HG02885 (cell line): ENCODE data around the gene OR10H5.
"Not testable (repeated sequence)": the region's sequence is repeated elsewhere in the genome, so short reads cannot be mapped to it uniquely, and the experiment has no call there.

Source experiments
- ATAC-seq: cut with Tn5 transposase; IDR thresholded peaks from one replicate; pipeline ENCODE4 v1.9.1; 2021; ENCODE audit warnings: mild to moderate bottlenecking; ENCODE audit not compliant: unreplicated experiment, poor library complexity

Gene OR10H5

DNA sequence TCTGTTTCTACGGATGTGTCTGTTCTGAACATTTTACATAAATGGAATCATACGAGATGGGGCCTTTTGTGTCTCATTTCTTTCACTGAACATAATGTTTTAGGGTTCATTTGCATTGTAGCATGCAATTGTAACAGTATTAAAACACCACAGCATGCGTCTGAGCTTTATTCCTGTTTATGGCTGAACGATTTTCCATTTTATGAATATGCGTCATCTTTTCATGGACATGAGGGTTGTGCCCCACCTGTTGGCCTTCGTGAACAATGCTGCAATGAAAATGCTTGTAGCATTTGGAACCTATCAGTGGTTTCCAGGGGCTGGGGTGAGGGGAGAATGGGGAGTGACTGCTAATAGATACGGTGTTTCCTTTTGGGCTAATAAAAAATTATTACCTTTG, 22.9 kb downstream of the OR10H5 start:
- no peak for ATAC-seq

DNA sequence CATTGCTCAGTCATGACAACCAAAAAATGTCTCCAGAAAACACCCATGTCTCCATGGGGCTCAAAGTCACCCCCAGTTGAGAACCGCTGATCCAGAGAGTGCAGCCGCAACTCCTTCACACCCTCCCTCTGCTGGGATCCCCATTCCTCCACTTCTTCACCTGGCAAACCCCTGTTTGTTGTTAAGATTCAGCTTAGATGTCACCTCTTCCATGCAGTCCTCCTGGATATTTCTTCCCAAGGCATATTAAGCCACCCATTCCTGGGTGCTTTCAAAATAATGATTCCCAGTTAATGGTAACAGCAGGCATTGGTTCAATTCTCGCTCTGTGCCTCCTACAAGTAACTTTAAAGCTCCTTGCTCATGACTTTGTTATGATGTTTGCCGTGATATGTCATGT, 24.0 kb downstream of the OR10H5 start:
- no peak for ATAC-seq

DNA sequence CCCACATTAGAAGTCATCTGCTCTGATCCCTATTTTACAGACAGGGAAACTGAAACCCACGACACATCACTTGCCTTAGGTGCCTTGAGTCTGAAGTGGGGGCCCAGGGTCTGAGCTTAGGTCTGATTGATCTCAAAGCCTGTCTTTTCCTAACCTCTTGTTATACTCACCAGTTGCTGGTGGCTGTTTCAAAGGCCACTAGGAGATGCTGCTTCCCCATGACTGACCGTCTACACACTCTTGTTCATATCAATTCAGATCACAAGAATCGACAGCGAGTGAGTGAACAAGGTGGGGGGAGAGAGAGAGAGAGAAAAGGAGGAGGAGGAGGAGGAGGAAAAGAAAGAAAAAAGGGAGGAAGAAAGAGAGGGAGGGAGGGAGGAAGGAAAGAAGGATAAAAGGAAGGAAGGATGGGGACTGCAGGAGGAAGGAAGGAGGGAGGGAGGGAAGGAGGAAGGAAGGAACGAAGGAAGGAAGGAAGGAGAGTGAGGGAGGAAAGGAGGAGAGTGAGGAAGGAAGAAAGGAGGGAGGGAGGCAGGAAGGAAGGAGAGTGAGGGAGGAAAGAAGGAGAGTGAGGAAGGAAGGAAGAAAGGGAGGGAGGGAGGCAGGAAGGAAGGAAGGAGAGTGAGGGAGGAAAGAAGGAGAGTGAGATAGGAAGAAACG, 24.7 kb downstream of the OR10H5 start:
- no peak for ATAC-seq

DNA sequence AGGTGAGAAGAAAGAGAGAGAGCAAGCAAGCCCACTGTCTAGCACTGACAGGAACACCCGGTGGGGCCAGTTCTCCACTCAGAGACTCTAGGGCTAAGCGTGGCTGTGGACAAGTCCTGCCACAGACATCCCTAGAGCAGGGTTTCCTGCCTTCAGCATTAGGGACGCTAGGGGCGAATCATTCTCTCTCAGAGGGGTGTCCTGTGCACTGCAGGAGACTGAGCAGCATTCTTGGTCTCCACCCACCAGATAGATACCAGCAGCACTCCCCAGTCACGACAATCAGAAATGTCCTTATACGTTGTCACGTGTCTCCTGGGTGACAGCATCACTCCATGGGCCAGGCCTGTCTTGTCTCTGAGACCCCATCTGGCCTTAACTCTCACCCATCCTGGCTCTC, 26.5 kb downstream of the OR10H5 start:
- no peak for ATAC-seq

DNA sequence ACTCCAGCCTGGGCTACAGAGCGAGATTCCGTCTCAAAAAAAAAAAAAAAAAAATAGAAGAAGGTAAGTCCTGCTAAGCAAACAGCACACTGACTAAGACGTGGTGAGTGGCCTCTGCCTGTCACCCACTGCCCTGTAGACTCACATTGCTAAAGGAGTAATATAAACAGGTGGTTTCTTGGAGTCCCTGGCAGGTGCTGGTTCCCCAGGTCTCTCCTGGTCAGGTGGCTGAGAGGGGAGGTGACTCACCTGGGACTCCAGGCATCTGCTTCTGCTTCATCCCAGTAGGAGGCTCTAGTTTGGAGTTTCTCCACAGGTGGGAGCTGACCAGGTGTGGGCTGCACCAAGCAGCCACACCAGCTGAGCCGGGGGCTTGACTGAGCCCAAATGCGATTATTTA, 27.8 kb downstream of the OR10H5 start, which contains the start of gene OR10H1:
Gene OR10H1, minus strand, starts transcription at position 359 of the 400 bp plus-strand sequence. CDS start 7,627 bp downstream, outside the sequence.
- no peak for ATAC-seq

DNA sequence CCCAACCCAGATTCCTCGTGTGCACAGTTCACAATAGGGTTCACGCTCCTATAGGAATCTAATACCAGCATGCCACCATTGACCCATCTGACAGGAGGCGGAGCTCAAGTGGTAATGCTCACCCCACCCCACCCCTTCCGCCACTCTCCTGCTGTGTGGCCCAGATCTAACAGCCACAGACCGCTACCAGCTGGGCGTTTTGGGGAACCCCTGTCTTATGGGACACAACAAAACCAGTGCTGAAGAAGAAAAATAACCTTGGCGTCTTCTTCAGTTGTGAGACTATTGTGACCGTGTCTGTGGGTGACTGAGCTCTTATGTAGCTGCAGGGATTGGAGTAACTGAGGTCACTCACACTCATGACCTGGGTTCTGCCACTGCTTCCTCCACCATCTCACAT, 33.2 kb downstream of the OR10H5 start:
- ATAC-seq = no peak

DNA sequence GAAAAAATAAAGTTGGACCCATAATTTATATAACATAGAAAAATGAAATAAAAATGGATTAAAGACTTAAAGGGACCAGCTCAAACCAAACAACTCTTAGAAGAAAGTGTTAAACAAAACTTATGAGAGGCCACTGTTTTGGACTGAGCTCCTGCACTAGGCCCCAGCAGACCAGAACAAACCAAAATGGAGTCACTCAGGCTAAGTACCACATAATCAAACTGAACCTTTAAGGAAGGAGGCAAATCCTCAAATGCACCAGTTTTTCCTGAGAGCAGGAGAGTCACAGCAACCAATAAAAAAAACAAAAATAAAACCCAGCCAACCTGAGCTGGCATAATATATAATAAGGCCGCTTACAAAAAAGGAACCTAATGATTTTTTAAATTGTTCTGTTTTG, 38.3 kb downstream of the OR10H5 start:
- ATAC-seq = no peak

DNA sequence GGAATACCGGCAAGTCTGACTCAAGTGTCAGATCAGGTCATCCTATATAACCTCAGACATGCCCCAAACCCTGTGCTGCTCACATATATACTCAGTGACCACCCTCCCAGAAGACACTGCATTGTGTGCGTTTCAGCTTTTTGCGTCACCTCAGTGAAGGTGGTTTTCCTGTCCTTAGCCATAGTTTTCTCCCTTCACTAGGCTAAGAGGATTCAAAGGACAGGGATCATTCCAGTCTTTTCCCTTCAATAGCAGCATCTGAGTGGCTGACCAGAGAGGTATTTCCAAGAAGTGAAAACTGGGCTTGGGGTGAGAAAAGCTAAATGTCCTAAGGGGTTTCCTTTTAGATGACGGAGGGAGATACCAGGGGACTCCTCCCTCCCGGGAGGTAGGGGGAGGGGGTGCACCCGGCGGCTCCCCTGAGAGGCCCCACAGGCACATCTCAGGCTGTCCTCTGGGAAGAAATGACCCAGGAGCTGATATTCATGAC, 40.7 kb downstream of the OR10H5 start:
- no peak for ATAC-seq

DNA sequence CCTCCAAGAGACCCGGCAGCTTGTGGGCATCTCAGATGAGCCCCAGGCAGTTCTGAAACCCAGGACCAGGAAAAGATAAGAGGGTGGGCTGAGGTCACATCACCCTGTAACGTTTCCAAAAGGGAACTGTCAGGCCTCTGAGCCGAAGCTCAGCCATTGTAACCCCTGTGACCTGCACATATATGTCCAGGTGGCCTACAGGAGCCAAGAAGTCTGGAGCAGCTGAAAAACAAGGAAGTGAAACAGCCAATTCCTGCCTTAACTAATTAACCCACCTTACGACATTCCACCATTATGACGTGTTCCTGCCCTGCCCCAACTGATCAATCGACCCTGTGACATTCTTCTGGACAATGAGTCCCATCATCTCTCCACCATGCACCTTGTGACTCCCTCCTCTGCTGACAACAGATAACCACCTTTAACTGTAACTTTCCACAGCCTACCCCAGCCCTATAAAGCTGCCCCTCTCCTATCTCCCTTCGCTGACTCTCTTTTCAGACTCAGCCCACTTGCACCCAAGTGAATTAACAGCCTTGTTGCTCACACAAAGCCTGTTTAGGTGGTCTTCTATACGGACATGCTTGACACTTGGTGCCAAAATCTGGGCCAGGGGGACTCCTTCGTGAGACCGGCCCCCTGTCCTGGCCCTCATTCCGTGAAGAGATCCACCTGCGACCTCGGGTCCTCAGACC, 41.3 kb downstream of the OR10H5 start:
- not testable (repeated sequence) for ATAC-seq

DNA sequence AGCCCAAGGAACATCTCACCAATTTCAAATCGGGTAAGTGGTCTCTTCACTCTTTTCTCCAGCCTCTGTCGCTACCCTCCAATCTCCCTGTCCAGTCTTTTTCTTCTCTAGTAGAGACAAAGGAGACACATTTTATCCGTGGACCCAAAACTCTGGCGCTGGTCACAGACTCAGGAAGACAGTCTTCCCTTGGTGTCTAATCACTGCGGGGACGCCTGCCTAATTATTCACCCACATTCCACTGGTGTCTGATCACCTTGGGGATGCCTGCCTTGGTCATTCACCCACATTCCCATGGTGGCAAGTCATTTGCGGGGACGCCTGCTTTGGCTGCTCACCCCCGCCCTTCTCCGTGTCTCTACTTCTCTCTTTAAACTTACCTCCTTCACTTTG, 41.8 kb downstream of the OR10H5 start:
- no peak for ATAC-seq

DNA sequence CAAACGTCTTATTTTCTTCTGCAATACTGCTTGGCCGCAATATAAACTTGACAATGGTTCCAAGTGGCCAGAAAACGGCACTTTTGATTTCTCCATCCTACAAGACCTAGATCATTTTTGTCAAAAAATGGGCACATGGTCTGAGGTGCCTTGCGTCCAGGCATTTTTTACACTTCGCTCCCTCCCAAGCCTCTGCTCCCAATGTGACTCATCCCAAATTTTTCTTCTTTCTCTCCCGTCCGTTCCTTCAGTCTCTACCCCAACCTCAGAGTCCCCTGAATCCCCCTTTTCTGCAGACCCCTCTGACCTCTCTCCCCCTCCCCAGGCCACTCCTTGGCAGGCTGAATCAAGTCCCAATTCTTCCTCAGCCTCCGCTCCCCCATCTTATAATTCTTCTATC, 42.3 kb downstream of the OR10H5 start:
- ATAC-seq = no peak

DNA sequence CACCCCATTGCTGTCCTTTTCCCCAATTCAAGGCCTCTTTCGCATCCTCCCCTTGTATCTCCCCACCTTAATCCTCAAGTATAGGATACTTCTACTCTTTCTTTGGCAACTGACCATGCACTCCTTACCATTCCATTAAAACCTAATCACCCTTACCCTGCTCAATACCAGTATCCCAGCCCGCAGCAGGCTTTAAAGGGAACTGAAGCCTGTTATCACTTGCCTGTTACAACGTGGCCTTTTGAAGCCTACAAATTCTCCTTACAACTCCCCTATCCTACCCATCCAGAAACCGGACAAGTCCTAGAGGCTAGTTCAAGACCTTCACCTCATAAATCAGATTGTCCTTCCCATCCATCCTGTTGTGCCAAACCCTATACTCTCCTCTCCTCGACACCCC, 44.2 kb downstream of the OR10H5 start:
- no peak for ATAC-seq

DNA sequence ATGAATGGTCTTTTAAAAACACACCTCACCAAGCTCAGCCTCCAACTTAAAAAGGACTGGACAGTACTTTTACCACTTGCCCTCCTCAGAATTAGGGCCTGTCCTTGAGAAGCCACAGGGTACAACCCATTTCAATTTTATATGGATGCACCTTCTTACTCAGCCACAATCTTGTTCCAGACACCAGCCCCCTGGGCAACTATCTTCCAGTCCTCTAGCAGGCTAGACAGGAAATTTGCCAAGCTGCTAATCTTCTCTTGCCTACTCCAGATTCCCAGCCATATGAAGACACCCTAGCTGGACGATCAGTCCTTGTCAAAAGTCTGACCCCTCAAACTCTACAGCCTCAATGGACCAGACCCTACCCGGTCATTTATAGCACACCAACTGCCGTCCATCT, 46.8 kb downstream of the OR10H5 start:
- not testable (repeated sequence) for ATAC-seq

DNA sequence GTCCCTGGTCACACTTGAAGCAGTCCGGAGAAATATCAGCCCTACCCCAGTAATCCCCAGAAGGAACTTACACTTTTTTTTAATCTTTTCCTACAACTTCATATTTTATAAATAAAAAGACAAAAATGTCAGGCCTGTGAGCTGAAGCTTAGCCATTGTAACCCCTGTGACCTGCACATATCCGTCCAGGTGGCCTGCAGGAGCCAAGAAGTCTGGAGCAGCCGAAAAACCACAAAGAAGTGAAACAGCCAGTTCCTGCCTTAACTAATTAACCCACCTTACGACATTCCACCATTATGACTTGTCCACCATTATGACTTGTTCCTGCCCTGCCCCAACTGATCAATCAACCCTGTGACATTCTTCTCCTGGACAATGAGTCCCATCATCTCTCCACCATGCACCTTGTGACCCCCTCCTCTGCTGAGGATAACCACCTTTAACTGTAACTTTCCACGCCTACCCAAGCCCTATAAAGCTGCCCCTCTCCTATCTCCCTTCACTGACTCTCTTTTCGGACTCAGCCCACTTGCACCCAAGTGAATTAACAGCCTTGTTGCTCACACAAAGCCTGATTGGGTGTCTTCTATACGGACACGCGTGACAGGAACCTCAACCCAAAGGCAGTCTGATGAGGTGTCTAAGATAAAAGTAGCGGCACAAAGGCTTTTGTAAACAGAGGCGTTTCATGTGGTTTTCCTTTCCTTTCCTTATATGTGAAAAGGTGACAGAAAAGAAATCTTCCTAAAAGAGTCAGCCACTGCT, 48.3 kb downstream of the OR10H5 start:
- ATAC-seq = not testable (repeated sequence)

DNA sequence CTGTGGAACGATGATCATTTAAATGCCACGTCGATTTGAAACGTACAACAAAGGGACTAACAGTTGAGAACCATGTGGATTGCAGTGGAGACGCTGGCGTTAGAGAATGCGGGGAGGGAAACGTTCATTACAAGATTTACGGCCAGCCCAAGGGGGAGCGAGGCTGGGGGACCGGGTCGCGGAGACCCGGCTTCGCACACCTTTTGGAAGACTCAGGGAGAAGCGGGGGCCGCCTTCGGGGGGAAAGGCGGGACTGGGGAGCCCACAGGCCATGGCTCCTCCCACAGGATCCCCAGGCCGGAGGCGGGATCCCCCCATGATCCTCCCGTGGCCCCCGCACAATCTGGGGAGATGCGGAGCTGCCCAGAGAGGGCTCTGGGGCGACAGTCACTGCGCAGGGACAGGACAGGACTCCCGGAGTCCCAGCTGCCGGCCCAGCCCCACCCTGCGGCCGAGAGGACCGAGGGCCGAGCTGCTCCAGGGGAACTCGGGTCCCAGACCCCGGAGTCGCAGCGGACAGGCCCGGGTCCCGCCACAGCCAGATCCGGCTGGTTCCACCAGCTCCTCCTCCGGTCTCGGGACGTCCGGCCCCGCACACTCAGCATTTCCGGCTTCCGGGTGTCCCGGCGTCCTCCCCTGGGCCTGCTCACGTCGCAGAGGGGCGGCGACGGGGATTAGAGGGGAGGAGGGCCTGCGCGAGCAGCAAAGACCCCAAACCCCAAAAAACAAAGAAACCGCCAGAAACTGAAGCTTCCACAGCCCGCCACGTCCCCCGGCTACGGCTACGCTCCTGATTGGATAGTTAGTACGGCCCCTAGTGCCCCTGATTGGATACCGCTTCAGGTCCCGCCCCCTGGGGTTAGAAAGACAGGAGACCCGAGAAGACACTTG, 49.1 kb downstream of the OR10H5 start:
- peak; percentile 90 for ATAC-seq

DNA sequence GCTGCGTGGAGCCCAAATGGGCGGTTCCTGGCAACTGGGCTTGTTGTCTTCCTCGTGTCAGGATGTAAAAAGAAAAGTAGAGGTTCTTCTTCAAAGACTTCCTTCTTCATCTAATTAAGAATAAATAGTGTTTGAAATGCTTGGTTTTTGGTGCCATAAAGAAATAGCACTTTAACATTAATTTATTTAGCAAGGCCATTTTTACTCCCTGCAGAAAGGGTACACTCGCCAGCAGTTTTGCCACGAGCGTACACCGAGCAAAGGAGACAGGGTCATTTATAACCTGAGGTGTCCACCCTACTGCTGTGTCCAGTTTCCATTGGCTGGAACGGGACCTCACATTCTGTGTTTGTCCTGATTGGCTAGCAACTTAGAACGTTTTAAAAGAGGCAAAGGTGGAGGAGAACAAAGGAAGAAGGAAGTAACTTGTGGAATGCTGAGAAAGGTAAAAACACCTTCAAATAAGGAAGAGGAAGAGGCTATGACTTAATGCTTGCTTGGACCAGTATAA, 49.8 kb downstream of the OR10H5 start:
- peak; percentile 6 for ATAC-seq

DNA sequence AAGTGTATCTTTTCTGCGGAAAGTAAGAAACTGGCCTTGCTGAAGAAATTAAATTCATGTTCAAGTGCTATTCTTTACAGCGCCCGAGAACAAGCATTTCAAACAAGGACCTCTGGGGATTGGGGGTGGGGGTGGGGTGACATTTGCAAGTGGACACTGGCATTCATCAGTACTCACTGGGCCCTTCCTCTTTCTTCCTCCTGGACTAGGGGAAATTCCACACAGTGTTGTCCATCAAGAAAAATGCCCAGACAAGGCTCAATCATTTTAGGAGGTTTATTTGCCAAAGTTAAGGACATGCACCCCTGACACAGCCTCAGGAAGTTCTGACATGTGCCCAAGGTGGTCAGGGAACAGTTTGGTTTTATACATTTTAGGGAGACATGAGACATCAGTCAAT, 50.9 kb downstream of the OR10H5 start:
- no peak for ATAC-seq

DNA sequence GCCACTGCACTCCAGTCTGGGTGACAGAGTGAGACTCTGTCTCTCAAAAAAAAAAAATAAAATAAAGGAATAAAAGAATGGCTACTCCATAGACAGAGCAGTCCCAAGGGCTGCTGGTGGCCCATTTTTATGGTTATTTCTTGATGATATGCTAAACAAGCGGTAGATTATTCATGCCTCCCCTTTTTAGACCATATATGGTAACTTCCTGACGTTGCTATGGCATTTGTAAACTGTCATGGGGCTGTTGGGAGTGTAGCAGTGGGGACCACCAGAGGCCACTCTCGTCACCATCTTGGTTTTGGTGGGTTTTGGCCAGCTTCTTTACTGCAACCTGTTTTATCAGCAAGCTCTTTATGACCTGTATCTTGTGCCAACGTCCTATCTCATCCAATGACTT, 52.4 kb downstream of the OR10H5 start:
- not testable (repeated sequence) for ATAC-seq

DNA sequence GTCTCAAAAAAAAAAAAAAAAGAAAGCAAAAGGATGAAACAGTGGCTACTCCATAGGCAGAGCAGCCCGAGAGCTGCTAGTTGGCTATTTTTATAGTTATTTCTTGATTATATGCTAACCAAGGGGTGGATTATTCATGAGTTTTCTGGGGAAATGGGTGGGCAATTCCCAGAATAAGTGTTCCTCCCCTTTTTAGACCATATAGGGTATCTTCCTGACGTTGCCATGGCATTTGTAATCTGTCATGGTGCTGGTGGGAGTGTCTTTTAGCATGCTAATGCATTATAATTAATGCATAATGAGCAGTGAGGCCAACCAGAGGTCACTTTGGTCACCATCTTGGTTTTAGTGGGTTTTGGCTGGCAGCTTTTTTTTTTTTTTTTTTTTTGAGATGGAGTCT, 53.4 kb downstream of the OR10H5 start:
- no peak for ATAC-seq
